ENCODE data around the gene MICA. TPM values are rescaled to one million over a fixed set of nuclear protein-coding genes. Genes with fewer than 3 reads are reported as not detected.
A peak's percentile ranks its signal among the peaks of the same experiment; 100 is the strongest.
"Not testable (repeated sequence)": the region's sequence is repeated elsewhere in the genome, so short reads cannot be mapped to it uniquely, and the experiment has no call there.

The MICA gene
- total RNA-seq, 1 donor from 2014 or later, result 33.1 TPM

DNA sequence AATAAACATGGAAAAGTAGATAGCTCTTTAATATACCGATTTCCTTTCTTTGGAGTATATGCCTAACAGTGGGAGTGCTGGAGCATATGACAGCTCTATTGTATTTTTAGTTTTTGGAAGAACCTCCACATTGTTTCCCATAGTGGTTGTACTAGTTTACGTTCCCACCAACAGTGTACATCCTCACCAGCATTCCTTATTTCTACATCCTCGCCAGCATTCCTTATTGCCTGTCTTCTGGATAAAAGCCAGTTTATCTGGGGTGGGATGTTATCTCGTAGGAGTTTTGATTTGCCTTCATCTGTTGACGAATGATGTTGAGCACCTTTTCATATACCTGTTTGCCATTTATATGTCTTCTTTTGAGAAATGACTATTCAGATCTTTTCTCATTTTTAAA, 2.6 kb downstream of the MICA start:
- TF ChIP-seq, protein P1, sequence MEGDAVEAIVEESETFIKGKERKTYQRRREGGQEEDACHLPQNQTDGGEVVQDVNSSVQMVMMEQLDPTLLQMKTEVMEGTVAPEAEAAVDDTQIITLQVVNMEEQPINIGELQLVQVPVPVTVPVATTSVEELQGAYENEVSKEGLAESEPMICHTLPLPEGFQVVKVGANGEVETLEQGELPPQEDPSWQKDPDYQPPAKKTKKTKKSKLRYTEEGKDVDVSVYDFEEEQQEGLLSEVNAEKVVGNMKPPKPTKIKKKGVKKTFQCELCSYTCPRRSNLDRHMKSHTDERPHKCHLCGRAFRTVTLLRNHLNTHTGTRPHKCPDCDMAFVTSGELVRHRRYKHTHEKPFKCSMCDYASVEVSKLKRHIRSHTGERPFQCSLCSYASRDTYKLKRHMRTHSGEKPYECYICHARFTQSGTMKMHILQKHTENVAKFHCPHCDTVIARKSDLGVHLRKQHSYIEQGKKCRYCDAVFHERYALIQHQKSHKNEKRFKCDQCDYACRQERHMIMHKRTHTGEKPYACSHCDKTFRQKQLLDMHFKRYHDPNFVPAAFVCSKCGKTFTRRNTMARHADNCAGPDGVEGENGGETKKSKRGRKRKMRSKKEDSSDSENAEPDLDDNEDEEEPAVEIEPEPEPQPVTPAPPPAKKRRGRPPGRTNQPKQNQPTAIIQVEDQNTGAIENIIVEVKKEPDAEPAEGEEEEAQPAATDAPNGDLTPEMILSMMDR (IDR thresholded peaks at IDR 0.05), result no peak
- Histone ChIP-seq H3K36me3 (peaks cover 17% of the 10 kb centered on the region), H3K27ac (no peak overlapping the region), H3K27me3 (ENCODE audit: low read depth) (no peaks in the 10 kb centered on the region), H3K4me1 (peaks cover 74% of the 10 kb centered on the region), H3K4me3 (no peak overlapping the region), H3K9me3 (no peaks in the 10 kb centered on the region)
- DNase-seq, result no peak
- intact Hi-C loops (cut with DNase I), result no loop called here
- no peak for ATAC-seq

DNA sequence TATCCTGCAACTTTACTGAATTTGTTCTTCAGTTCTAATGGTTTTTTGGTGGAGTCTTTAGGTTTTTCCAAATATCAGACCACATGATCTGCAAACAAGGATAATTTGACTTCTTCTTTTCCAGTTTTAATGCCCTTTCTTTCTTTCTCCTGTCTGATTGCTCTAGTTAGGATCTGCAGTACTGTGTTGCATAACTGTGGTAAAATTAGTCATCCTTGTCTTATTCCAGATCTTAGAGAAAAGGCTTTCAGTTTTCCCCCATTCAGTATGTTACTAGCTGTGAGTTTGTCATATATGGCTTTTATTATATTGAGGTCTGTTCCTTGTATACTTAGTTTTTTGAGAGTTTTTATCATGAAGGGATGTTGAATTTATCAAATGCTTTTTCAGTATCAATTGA, 4.3 kb downstream of the MICA start:
- TF ChIP-seq, protein P1 (IDR thresholded peaks at IDR 0.05), result no peak
- H3K36me3 ChIP-seq, result peaks cover 34% of the 10 kb centered on the region
- no peak overlapping the region for H3K27ac ChIP-seq
- DNase-seq, result no peak
- no peaks in the 10 kb centered on the region for H3K9me3 ChIP-seq
- no peak overlapping the region for H3K4me3 ChIP-seq
- ATAC-seq, result no peak
- peaks cover 57% of the 10 kb centered on the region for H3K4me1 ChIP-seq
- no peaks in the 10 kb centered on the region for H3K27me3 ChIP-seq (ENCODE audit: low read depth)
- intact Hi-C loops (cut with DNase I), result no loop called here

DNA sequence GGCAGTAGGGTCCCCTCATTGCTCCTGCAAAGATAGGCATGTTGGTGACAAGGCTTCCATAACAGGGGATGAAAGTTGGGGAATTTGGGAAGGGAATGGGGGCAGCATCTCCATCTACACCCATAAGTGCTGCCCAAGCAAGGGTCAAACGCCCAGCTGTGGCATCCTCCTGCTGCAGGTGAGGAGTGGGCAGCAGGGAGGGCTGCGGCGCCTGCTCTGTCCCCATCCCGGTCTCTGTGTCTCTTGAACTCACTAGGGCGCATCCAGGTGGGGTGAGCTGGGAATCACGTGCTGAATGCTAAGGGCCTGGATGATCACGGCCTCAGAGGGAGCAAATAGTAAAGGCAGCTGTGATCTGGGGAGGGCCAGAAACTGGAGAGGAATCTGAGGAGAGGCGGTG, 9.1 kb downstream of the MICA start:
- DNase-seq (no peak), ATAC-seq (no peak)
- no peak overlapping the region for H3K27ac ChIP-seq
- no peaks in the 10 kb centered on the region for H3K27me3 ChIP-seq (ENCODE audit: low read depth)
- peaks cover 23% of the 10 kb centered on the region for H3K4me1 ChIP-seq
- no peak overlapping the region for H3K4me3 ChIP-seq
- TF ChIP-seq, protein P1 (IDR thresholded peaks at IDR 0.05), result no peak
- H3K36me3 ChIP-seq, result peaks cover 70% of the 10 kb centered on the region
- intact Hi-C loops (cut with DNase I), result no loop called here
- H3K9me3 ChIP-seq, result no peaks in the 10 kb centered on the region

- intact Hi-C loops (cut with DNase I); H3K27ac ChIP-seq; H3K27me3 ChIP-seq (ENCODE audit: low read depth); H3K4me1 ChIP-seq; H3K4me3 ChIP-seq; H3K9me3 ChIP-seq; DNase-seq: not testable (repeated sequence)
- peak in 1 of 2 donors; percentile 18 for ATAC-seq
- peaks cover 70% of the 10 kb centered on the region for H3K36me3 ChIP-seq
These were observed 10.9 kb downstream of the MICA start for GRCh38 chr6:31414148-31414770.

GRCh38 chr6:31414771-31415265, 11.4 kb downstream of the MICA start:
- TF ChIP-seq, protein P1 (IDR thresholded peaks at IDR 0.05), result no peak
- no peak for DNase-seq
- no peaks in the 10 kb centered on the region for H3K27me3 ChIP-seq (ENCODE audit: low read depth)
- H3K4me3 ChIP-seq, result no peak overlapping the region
- no peak for ATAC-seq
- H3K9me3 ChIP-seq, result no peaks in the 10 kb centered on the region
- no peak overlapping the region for H3K27ac ChIP-seq
- peaks cover under 1% of the 10 kb centered on the region for H3K4me1 ChIP-seq
- intact Hi-C loops (cut with DNase I), result no loop called here
- peaks cover 69% of the 10 kb centered on the region for H3K36me3 ChIP-seq

DNA sequence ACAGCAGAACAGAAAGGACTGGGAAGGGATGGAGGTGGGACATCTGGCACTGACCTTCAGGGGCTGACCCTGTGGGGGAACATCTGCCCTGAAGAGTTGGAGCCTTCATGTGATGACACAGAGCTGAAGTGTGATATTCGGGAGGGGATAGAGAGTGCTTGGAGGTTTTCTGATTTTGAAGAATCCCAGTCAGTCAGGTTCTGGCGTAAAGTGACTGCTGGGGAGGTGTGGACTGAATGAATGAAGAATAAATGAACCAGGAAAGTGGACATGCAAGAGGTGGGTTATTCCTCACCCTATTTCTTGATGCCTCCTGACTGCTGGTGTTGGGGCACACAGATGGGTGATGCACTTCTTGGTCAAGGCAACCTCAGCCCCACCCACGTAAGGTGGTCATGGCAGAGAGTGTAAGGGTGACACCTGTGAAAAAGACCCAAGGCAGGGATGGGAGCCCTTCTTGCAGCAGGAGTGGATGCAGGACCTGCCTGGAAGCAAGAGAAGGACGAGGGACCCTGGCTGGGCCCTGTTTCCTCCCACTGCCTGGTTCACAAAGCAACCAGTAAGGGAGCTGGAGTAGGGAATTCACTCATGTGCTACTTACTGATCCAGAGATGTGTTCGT, 13.1 kb downstream of the MICA start:
- no peak for DNase-seq
- ATAC-seq, result no peak
- H3K4me1 ChIP-seq, result no peaks in the 10 kb centered on the region
- intact Hi-C loops (cut with DNase I), result no loop called here
- TF ChIP-seq, protein P1 (IDR thresholded peaks at IDR 0.05), result no peak
- H3K27me3 ChIP-seq (ENCODE audit: low read depth), result no peaks in the 10 kb centered on the region
- peaks cover 52% of the 10 kb centered on the region for H3K36me3 ChIP-seq
- H3K27ac ChIP-seq, result no peak overlapping the region
- no peaks in the 10 kb centered on the region for H3K9me3 ChIP-seq
- no peak overlapping the region for H3K4me3 ChIP-seq
